Measurements from ENCODE around the gene TAF11.
"Not testable (repeated sequence)": the region's sequence is repeated elsewhere in the genome, so short reads cannot be mapped to it uniquely, and the experiment has no call there.

TAF11 gene

DNA sequence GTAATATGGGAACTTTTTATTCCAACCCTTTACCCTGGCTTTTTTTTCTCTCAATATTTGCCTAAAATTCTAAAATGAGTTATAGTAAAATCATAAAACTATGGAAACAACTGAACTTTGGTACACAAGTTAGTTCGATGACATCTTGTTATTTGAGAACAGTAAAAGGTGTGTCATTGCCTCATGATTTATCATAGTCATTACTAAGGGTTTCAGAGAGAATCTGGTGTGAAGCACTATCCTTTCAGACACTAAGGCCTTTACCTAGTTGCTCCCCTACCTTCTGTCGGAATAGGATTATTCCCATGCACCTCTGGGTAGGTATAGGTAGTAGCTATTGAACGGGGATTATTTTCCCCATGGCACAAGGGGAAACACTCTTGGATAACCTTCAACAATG is 11.4 kb downstream of the TAF11 start:
- intact Hi-C loops (cut with DNase I), result no loop called here
- DNase-seq, result no peak

DNA sequence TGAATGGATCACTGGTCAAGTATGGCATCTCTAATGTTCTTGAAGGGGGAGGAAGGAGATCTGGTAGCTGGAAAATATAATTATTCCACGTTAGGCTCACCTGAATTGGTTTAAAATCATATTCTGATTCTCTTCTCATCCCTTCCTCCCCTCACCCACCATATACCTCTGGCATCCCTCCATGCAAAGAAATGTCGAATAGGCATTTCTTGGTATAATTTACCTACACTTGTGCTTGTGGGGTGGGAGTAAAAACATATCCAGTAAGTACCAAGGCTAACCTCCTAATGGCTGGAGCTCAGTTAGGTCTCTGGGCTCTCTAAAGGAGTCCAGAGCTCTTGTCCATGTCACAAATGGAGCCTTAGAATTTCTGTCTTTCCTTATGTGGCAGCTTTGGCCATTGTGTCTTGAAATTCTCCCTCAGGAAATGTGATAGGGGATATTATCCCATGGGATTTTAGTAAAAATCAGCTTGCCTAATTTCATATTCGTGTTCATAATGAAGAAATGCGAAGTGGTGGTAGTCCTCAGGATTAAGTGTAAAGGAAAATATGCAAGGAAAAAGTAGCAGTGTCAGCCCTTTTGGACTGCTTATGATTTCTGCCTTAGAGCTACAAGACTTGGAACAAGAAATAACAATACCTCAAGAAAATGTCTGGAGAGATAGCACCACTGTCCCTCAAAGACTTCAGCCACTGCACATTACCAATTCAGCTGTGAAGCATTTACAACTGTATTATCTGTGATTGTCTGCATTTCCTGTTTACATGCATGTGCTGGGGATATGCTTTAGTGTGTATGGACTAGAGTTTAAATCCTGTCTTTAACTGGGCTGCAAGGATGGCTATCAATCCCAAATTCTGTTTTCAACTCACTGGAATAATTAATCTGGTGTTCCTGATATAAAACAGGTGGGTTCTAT is 12.3 kb downstream of the TAF11 start:
- DNase-seq, result no peak

DNA sequence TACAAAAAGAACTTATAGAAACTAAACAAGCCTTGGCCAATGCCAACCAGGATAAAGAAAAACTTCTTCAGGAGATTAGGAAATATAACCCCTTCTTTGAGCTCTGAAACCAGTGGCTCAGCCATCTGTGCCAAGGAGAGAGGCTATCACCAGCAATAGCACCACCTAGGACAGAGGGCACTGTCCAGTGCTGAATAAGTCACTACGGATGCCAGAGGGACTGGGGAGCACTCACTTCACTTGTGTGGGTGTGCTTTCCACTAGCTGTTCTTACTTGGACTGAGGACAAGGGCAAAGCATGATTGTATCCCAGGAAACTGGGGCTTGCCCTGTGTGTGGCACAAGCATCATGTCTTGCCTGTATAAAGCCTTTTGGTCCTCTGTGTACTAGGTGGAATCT is 15.5 kb downstream of the TAF11 start:
- no peak for DNase-seq
- intact Hi-C loops (cut with DNase I), result no loop called here

More for the DNA sequence above, 12.3 kb downstream of the TAF11 start:
- intact Hi-C loops (cut with DNase I), result no loop called here

DNA sequence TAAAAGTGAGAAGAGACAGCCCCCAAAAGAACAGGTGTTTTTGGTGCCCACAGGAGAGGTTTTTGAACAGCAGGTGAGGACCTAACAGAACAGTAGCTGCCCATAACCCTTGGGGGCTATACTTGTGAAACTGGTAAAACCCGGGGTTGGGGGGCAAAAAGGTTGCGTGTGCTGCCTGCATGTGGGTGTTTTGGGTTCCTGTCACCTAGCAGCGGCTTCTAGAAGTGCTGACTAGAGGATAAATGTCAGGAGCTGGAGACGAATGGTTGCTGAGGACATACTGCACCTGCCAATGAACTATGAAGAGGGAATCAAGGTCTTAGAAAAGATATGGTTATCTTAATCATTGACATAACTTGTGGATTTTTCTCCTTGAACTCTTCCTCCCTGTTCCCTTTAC is 16.0 kb downstream of the TAF11 start:
- DNase-seq, result no peak
- intact Hi-C loops (cut with DNase I), result no loop called here

DNA sequence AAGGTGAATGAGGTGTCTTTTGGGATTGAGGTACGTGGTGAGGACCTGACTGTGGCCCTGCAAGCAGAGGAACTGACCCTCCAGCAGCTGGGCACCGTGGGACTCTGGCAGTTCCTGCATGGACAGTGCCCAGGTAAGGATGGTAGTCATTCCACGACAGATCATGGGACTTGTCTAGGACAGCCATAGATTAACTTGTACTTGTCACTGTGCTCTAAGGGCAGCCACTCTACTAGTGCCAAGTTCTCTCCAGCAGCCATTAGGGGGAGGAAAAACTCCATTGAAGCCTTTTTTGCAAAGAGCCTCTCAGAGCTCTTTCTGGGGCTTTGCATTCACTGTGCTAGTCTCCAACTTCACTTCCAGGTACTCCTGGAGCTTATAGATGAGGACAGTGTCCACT is 20.4 kb downstream of the TAF11 start:
- DNase-seq, result no peak
- intact Hi-C loops (cut with DNase I), result no loop called here

DNA sequence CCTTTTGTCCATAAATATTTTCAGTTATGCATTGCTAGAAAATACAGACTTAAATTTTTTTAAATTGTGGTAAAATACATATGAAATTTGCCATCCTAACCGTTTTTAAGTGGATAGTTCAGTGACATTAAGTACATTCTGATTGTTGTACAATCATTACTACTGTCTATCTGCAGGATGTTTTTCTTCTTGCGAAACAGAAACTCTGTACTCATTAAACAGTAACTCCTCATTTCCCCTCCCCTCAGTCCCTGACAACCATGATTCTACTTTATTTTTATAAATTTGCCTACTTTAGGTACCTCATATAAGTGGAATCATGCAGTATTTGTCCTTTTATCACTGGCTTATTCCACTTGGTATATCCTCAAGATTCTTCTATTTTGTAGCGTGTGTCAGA is 21.3 kb downstream of the TAF11 start:
- intact Hi-C loops (cut with DNase I), result no loop called here
- DNase-seq, result no peak

DNA sequence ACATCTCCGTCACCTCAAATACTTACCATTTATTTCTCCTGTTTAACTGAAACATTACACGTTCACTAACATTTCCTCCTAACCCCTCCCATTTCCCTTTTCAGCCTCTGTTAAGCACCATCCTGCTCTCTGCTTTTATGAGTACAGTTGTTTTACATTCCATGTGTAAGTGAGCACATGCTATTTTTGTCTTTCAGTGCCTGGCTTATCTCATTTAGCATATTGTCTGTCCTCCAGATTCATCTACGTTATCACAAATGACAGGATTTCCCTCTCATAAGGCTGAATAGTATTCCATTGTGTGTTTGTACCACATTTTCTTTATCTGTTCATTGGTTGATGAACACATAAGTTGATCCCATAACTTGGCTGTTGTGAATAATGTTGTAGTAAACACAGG is 22.7 kb downstream of the TAF11 start:
- DNase-seq, result no peak
- intact Hi-C loops (cut with DNase I), result no loop called here

DNA sequence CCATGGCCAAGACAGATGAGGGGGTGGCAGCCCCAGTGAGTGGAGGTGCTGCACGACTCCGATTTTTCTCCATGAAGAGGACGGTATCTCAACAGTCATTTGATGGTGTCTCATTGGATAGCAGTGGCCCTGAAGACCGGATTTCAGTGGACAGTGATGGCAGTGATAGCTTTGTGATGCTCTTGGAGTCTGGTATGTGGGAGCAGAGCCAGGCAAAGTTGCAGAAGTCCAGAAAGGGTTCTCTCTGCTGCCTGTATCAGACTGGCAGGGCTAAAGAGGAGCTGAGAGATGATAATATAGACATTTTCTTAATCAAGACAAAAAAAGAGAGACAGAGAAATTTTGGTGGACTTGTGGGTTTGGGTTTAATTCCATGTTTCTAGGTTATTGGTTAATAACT is 23.8 kb downstream of the TAF11 start:
- no peak for DNase-seq
- intact Hi-C loops (cut with DNase I), result no loop called here

DNA sequence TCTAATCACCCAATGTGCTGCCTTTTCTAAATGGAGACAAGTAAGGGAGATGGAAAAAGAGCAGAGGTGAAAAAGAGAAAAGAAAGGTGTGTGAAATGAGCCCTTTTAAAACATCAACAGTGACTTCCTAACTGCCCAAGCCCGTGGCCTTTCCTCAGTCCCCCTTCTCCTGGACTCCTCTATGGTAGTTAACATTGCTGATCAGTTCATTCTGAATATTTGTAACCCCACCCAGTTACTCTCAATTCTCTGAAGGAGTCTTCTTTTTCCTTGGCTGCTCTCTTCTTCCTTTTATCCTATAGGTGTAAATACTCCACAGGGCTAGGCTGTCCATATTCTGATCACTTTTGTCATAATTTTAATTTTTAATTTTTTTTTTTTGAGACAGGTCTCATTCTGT is 27.1 kb downstream of the TAF11 start:
- intact Hi-C loops (cut with DNase I), result no loop called here
- no peak for DNase-seq

DNA sequence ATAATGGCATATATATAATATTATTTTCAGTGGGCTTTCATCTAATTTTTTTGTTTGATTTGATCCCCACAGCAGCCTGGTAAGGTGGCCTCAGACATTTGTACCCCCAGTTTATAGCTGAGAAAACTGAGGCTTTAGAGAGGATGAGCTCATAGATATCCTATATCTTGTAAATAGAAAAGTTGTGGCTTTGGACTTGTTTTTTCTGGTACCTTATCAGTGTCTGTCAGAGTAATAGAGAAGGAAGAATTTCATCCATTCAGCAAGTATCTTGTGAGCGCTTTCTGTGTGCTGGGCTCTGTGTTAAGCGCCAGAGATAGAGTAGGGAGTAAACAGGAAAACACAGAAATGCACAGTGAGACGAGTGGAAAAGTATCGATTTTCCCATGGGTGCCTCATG is 27.9 kb downstream of the TAF11 start:
- intact Hi-C loops (cut with DNase I), result no loop called here
- no peak for DNase-seq

DNA sequence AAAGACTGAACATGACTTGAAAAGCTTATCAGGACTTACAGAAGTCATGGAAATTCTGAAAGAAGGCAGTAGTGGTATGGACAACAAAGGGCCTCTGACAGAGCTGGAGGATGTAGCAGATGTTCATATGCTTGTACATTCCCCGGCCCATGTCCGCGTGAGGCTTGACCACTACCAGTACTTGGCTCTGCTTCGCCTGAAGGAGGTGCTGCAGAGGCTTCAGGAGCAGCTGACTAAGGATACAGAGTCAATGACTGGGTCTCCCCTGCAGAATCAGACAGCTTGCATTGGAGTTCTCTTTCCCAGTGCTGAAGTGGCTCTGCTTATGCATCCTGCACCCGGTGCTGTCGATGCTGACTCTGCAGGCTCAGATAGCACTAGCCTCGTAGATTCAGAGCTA is 29.2 kb downstream of the TAF11 start:
- intact Hi-C loops (cut with DNase I), result no loop called here

DNA sequence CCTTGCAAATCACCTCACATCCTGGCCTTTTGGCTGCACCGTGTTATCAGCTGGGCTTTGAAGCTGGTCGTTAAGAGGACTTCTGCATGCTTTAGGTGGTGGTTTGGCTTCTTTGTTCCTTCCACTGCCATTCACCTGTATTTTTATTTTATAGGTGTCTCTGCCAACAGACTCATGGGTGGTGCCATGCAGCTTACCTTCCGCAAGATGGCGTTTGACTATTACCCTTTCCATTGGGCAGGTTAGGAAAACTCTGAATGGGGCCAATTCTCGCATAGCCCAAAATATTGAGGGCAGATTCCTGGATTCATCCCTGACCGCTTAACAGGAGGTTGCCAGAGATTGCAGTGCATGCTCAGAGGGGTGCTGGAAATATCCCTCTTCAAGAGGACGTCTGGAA is 32.4 kb downstream of the TAF11 start:
- no peak for DNase-seq
- intact Hi-C loops (cut with DNase I), result no loop called here

More for the DNA sequence above, 29.2 kb downstream of the TAF11 start:
- no peak for DNase-seq

DNA sequence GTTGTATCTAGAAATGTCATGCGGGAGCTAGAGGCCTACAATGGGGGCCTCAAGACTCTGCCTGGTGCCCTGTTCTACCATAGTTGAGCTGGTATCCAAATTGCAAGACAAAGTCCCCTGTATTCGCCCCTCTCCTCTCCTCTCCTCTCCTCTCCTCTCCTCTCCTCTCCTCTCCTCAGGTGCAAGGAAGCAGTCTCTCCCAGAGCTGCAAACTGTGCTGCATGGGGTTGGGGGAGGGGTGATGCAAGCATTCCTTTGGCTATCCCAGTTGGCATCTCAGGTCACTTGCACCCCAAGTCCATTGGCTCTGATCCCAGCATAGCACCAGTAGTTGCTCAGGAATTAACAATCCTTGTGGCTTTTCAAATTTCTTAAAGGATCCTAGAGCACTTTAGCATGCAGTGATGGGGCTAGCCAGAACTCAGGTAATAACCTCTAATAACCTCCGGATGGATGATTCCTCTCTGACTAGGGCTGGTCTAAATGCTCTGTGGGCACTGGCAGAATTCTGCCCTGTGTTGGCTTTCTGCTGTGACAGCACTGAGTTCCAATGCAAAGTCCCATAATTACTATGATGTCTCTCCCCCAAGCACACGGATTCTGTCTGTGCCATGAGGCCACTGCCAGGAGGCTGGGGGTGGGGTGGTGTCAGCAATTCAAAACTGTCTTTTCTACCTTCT is 35.3 kb downstream of the TAF11 start:
- intact Hi-C loops (cut with DNase I), result no loop called here
- DNase-seq, result no peak

DNA sequence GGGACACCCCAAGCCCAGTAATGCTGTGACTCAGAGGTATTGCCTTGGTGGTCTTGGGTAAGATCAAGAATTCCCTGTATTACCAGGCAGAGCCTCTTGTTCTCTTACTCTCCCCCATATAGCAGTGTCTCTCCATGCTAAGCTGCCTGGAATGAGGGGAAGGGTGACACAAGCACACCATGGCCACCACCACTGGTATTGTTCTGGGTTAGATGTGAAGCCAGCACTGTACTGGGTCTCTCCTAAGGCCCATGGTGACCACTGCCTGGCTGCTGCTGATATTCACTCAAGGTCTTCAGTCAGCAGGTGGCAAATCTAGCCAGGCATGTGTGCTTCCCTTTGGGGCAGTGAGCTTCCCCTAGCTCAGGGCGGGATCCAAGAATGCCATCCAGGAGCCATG is 36.5 kb downstream of the TAF11 start:
- no peak for DNase-seq
- intact Hi-C loops (cut with DNase I), result no loop called here

DNA sequence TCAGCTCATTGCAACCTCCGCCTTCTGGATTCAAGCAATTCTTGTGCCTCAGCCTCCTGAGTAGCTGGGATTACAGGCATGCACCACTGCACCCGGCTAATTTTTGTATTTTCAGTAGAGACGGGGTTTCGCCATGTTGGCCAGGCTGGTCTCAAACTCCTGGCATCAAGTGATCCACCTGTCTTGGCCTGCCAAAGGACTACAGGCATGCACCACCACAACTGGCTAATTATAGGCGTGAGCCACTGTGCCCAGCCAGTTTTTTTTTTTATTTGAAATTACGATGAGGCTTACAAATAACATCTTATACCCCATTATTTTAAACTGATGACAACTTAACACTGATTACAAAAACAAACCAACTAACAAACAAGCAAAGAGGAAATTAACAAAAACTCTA is 38.8 kb downstream of the TAF11 start:
- DNase-seq; intact Hi-C loops (cut with DNase I): not testable (repeated sequence)

DNA sequence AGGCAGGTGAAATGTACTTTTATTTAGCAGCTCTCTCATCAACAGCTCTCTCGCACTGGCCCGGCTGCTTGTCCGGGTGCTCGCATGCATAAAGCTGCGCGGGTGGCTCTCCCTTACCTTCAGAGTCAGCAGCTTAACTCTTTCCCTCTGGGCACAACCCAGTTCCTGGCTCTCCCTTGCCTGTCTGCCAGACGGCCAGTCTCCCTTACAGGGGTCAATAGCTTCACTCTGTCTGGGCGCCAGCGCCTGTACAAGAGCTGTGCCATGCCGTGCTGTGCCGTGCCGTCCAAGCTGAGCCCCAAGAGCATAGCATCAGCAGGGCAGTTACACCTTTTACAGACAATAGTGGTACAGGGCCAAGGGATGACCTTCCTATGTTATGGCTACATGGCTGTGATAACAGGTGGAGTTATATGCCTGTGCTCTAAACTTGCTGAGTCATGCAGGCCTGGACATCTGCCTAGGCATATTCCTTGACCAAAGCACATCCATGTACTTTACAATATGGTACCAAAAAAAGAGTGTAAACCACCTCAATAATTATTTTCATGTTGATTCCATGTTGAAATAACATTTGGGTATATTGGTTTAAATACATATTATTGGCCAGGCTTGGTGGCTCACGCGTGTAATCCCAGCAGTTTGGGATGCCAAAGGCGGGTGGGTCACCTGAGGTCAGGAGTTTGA is 48.0 kb downstream of the TAF11 start:
- peak in 1 of 42 donors; percentile 30 for DNase-seq
- intact Hi-C loops (cut with DNase I), result no loop called here

DNA sequence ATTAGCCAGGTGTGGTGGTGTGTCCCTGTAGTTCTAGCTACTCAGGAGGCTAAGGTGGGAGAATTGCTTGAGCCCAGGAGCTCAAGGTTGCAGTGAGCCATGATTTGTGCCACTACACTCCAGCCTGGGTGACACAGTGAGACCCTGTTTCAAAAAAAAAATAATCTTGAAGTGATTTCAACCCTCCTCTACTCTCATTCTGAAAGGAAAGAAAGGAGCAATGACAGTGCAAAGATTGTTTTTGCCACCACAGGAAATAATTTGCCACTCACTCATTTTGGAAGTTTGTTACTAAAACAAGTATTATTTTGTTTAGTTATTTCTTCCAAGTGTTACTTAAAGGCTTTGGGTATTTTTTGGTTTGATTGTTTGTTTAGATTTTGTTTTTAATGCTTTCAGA is 50.3 kb downstream of the TAF11 start:
- DNase-seq, result no peak
- intact Hi-C loops (cut with DNase I), result no loop called here

DNA sequence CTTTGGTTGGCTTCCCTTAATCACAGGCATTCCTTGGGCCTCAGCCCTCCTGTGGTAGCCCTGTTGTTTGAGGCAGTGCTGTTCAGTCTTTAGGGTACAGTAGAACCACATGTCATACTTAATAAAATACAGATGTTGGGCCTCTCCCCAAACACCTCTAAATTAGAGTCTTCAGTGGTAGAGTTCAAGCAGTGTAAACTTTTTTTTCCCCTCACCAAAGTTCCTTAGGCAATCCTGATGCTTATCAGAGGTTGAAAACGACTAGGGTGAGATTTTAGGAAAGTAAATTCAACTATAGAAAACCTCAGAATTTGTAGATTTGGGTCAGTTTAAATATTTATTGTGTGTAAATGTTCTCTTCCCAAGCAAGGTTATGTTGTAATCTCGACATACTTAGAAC is 51.4 kb downstream of the TAF11 start:
- intact Hi-C loops (cut with DNase I), result no loop called here
- no peak for DNase-seq

DNA sequence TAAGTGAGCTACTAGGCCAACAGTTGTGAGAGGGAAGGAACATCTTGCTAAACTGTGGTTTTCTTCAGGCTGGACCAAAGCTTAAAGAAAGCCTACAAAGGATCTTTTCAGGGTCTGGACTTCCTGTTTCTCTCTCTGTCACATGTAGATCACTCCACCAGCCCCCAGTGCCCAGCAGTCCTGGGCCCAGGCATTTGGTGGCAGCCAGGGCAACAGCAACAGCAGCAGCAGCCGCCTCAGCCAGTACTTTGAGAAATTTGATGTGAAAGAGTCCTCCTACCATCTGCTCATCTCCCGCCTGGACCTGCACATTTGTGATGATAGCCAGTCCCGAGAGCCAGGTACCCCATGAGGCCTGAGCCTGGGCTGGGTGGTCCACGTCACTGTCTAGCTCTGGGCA is 51.8 kb downstream of the TAF11 start:
- DNase-seq, result peak in 27 of 42 donors; percentile 3 to 58 (median 30)
- intact Hi-C loops (cut with DNase I), result no loop called here

Data from head of caudate nucleus (tissue), 42 donors.